GM23338 (cell line): ENCODE measurements around the gene DENR. TPM values are rescaled to one million over a fixed set of nuclear protein-coding genes. Genes with fewer than 3 reads are reported as not detected.
A peak's percentile ranks its signal among the peaks of the same experiment; 100 is the strongest.

ENCODE experiments used
- ATAC-seq: fragments of 200-7000 bp; cut with Tn5 transposase; 3 replicates; pipeline ENCODE4 v1.9.1; 2020
- DNase-seq: peaks from one replicate; pipeline ENCODE4 v3.0.0-alpha.2; 2015; ENCODE audit warnings: low spot score
- H2AFZ ChIP-seq: fragments of 200-600 bp; sonication (generic); 2 replicates; pipeline ENCODE4 v1.8.0; 2016; ENCODE audit warnings: antibody characterized with exemption, mild to moderate bottlenecking, moderate library complexity
- H3F3A ChIP-seq: fragments of 200-600 bp; sonication (generic); replicated peaks from 2 replicates; pipeline ENCODE4 v1.8.0; 2017; ENCODE audit warnings: antibody characterized with exemption, mixed run types, low read depth
- H3K27ac ChIP-seq: fragments of 200-600 bp; sonication (generic); 2 replicates; pipeline ENCODE4 v1.6.1; 2016; ENCODE audit warnings: low read depth
- H3K27me3 ChIP-seq: fragments of 200-600 bp; sonication (generic); 2 replicates; pipeline ENCODE4 v1.8.0; 2016; ENCODE audit warnings: mild to moderate bottlenecking, mixed run types, moderate library complexity; ENCODE audit not compliant: insufficient read depth
- H3K36me3 ChIP-seq: fragments of 200-600 bp; sonication (generic); 2 replicates; pipeline ENCODE4 v1.8.0; 2016; ENCODE audit warnings: mild to moderate bottlenecking; ENCODE audit not compliant: insufficient read depth
- H3K4me1 ChIP-seq: fragments of 200-600 bp; sonication (generic); 2 replicates; pipeline ENCODE4 v1.8.0; 2016; ENCODE audit warnings: mild to moderate bottlenecking, moderate library complexity; ENCODE audit not compliant: insufficient read depth
- H3K4me2 ChIP-seq: fragments of 200-600 bp; sonication (generic); 2 replicates; pipeline ENCODE4 v1.7.1; 2017; ENCODE audit warnings: mixed run types
- H3K4me3 ChIP-seq: fragments of 200-600 bp; sonication (generic); 2 replicates; pipeline ENCODE4 v1.6.1; 2016; ENCODE audit warnings: mixed run types
- H3K79me2 ChIP-seq: fragments of 200-600 bp; sonication (generic); replicated peaks from 2 replicates; pipeline ENCODE4 v1.8.0; 2017; ENCODE audit warnings: mild to moderate bottlenecking; ENCODE audit not compliant: insufficient read depth
- H3K9me2 ChIP-seq: fragments of 200-600 bp; sonication (generic); 2 replicates; pipeline ENCODE4 v1.8.0; 2017; ENCODE audit not compliant: insufficient read depth
- H4K20me1 ChIP-seq: fragments of 200-600 bp; sonication (generic); replicated peaks from 2 replicates; pipeline ENCODE4 v1.8.0; 2017; ENCODE audit warnings: mild to moderate bottlenecking; ENCODE audit not compliant: insufficient read depth
- H3K27ac Mint-ChIP-seq: 2 replicates; pipeline ENCODE4 v1.8.0; 2020; ENCODE audit warnings: inconsistent platforms, mild to moderate bottlenecking, moderate library complexity, mixed read lengths
- H3K27me3 Mint-ChIP-seq: 3 replicates; pipeline ENCODE4 v1.8.0; 2022; ENCODE audit warnings: low read depth, mild to moderate bottlenecking, moderate library complexity, mixed read lengths, inconsistent platforms; ENCODE audit not compliant: insufficient read depth, poor library complexity
- H3K36me3 Mint-ChIP-seq: 3 replicates; pipeline ENCODE4 v1.8.0; 2021; ENCODE audit warnings: low read depth, mild to moderate bottlenecking, inconsistent platforms, moderate library complexity, mixed read lengths
- H3K4me1 Mint-ChIP-seq: 3 replicates; pipeline ENCODE4 v1.8.0; 2020; ENCODE audit warnings: mild to moderate bottlenecking, inconsistent platforms, mixed read lengths
- H3K4me3 Mint-ChIP-seq: 3 replicates; pipeline ENCODE4 v1.8.0; 2021; ENCODE audit warnings: moderate library complexity, mild to moderate bottlenecking, inconsistent platforms, mixed read lengths
- H3K9me3 Mint-ChIP-seq: 3 replicates; pipeline ENCODE4 v1.8.0; 2020; ENCODE audit warnings: moderate library complexity, mild to moderate bottlenecking, inconsistent platforms, mixed read lengths
- CREB1 ChIP-seq: fragments of 250-450 bp; sonication (Bioruptor Pico); IDR thresholded peaks from 2 replicates; pipeline ENCODE4 v1.5.0; 2020; ENCODE audit warnings: low read depth, mild to moderate bottlenecking, moderate library complexity
- CTCF ChIP-seq, 2 experiments: fragments of 200-600 bp in 1 of 2; sonication (generic) in 1 of 2; conservative IDR thresholded peaks; 2 replicates each; pipeline versions ENCODE4 v1.5.1 to v1.6.1; 2016 to 2017; ENCODE audit warnings: antibody characterized with exemption in 2 of 2, low read depth in 2 of 2, mild to moderate bottlenecking in 2 of 2, moderate library complexity in 1 of 2
- EZH2phosphoT487 ChIP-seq: fragments of 200-600 bp; sonication (generic); IDR thresholded peaks from one replicate; pipeline ENCODE4 v1.8.1; 2018; ENCODE audit warnings: antibody characterized with exemption; ENCODE audit not compliant: unreplicated experiment
- JUNB ChIP-seq: IDR thresholded peaks from one replicate; pipeline ENCODE4 v1.6.1; 2016; ENCODE audit warnings: antibody characterized with exemption; ENCODE audit not compliant: unreplicated experiment
- POLR2AphosphoS5 ChIP-seq: IDR thresholded peaks from 2 replicates; pipeline ENCODE4 v1.6.1; 2016; ENCODE audit warnings: antibody characterized with exemption, low read depth
- REST ChIP-seq: IDR thresholded peaks from one replicate; pipeline ENCODE4 v1.6.1; 2018; ENCODE audit warnings: antibody characterized with exemption; ENCODE audit not compliant: unreplicated experiment
- STAT1 ChIP-seq: IDR thresholded peaks from one replicate; pipeline ENCODE4 v1.6.1; 2016; ENCODE audit warnings: antibody characterized with exemption; ENCODE audit not compliant: unreplicated experiment
- ZNF114 ChIP-seq: fragments of 250-450 bp; sonication (Bioruptor Pico); IDR thresholded peaks from 2 replicates; pipeline ENCODE4 v1.5.0; 2020; ENCODE audit warnings: mild to moderate bottlenecking, moderate library complexity
- ZNF331 ChIP-seq: fragments of 250-450 bp; sonication (Bioruptor Pico); IDR thresholded peaks from 2 replicates; pipeline ENCODE4 v1.5.0; 2020; ENCODE audit warnings: low read depth, mild to moderate bottlenecking, moderate library complexity
- ZNF462 ChIP-seq: fragments of 250-450 bp; sonication (Bioruptor Pico); IDR thresholded peaks from 2 replicates; pipeline ENCODE4 v1.5.0; 2020; ENCODE audit warnings: mild to moderate bottlenecking, moderate library complexity
- polyA plus RNA-seq: library from polyadenylated mRNA; unstranded; fragments of >200 nt; fragmentation: Nextera tagmentation; extraction: Ambion mirVana; gene quantifications from 2 replicates; pipeline ENCODE4 v1.2.1, GENCODE V29; 2016
- total RNA-seq: library from RNA; depleted of rRNA; stranded (reverse); fragments of >200 nt; shearing (Covaris generic); gene quantifications from 2 replicates; pipeline ENCODE4 v1.2.3, GENCODE V29; 2014

Gene DENR
- total and polyA plus RNA-seq, 2 experiments from 2014 or later: 55.2 to 130 TPM

GRCh38 chr12:122730215-122731014 is 22.2 kb upstream of the DENR start, which contains the start of gene HCAR1:
Gene HCAR1 (minus strand): TSS chr12:122730844. CDS start chr12:122730339, 505 bp downstream.
- Histone ChIP-seq H3K4me2 (no peak within 1 kb of the TSS), H3K9me2 (no peaks in the 10 kb centered on the region), H3F3A (no peaks in the 10 kb centered on the region), H3K4me1 (no peaks in the 10 kb centered on the region), H3K79me2 (no peaks in the 10 kb centered on the region), H2AFZ (peak within 1 kb of the TSS; percentile 94), H3K27me3 (no peaks in the 10 kb centered on the region), H4K20me1 (no peaks in the 10 kb centered on the region), H3K36me3 (no peaks in the 10 kb centered on the region), H3K27ac (no peak within 1 kb of the TSS), H3K4me3 (no peak within 1 kb of the TSS)
- ATAC-seq (peak; percentile 71), DNase-seq (no peak)
- Mint-ChIP-seq H3K9me3 (no peaks in the 10 kb centered on the region; the same call in 2 of the 3 replicates), H3K4me3 (no peak within 1 kb of the TSS), H3K4me1 (peaks cover 14% of the 10 kb centered on the region), H3K36me3 (no peaks in the 10 kb centered on the region), H3K27ac (no peak within 1 kb of the TSS), H3K27me3 (peaks cover 2% of the 10 kb centered on the region)
- no peak for TF ChIP-seq ZNF114 (CRISPR knock-in tag)

GRCh38 chr12:122732170-122732569 is 20.5 kb upstream of the DENR start:
- ATAC-seq: no peak
- H3K27me3 Mint-ChIP-seq: peaks cover 4% of the 10 kb centered on the region
- H3K4me3 Mint-ChIP-seq: no peak overlapping the region
- TF ChIP-seq ZNF331 (no peak), CTCF (conservative IDR thresholded peaks at IDR 0.05; ENCODE audit: low read depth in 2 of 2) (no peak), STAT1 (no peak), CREB1 (CRISPR knock-in tag) (no peak), EZH2phosphoT487 (no peak), ZNF462 (CRISPR knock-in tag) (no peak), JUNB (no peak), POLR2AphosphoS5 (no peak), REST (no peak)

More at GRCh38 chr12:122732170-122732569, 20.5 kb upstream of the DENR start:
- no peaks in the 10 kb centered on the region for H3K36me3 ChIP-seq
- H3K4me1 ChIP-seq: no peaks in the 10 kb centered on the region
- no peak overlapping the region for H3K27ac ChIP-seq
- no peaks in the 10 kb centered on the region for H3K79me2 ChIP-seq
- H3K9me2 ChIP-seq: no peaks in the 10 kb centered on the region
- no peaks in the 10 kb centered on the region for H3F3A ChIP-seq
- no peaks in the 10 kb centered on the region for H4K20me1 ChIP-seq
- Mint-ChIP-seq H3K9me3 (peaks cover 2% of the 10 kb centered on the region; the same call in 2 of the 3 replicates), H3K27ac (no peak overlapping the region), H3K36me3 (no peaks in the 10 kb centered on the region), H3K4me1 (peaks cover 7% of the 10 kb centered on the region; the same call in 2 of the 3 replicates)
- H3K27me3 ChIP-seq: no peaks in the 10 kb centered on the region
- no peak overlapping the region for H2AFZ ChIP-seq
- no peak for DNase-seq
- no peak overlapping the region for H3K4me3 ChIP-seq
- H3K4me2 ChIP-seq: no peak overlapping the region
